GM18951 (cell line): ENCODE measurements around the gene EBF3.

Source experiments
- POLR2A ChIP-seq: IDR thresholded peaks from 4 replicates; pipeline ENCODE4 v1.6.1; 2011; ENCODE audit warnings: mild to moderate bottlenecking; ENCODE audit not compliant: insufficient read length, insufficient read depth; ENCODE audit errors: extremely low read depth
- in situ Hi-C: fragments of 300-500 bp; cut with MboI; formaldehyde crosslinking; loops from one replicate; pipeline ENCODE4 v1.12.0; 2022; ENCODE audit warnings: low sequenced_read_pairs, mixed read lengths, inconsistent platforms; ENCODE audit not compliant: unreplicated experiment

EBF3 gene

DNA sequence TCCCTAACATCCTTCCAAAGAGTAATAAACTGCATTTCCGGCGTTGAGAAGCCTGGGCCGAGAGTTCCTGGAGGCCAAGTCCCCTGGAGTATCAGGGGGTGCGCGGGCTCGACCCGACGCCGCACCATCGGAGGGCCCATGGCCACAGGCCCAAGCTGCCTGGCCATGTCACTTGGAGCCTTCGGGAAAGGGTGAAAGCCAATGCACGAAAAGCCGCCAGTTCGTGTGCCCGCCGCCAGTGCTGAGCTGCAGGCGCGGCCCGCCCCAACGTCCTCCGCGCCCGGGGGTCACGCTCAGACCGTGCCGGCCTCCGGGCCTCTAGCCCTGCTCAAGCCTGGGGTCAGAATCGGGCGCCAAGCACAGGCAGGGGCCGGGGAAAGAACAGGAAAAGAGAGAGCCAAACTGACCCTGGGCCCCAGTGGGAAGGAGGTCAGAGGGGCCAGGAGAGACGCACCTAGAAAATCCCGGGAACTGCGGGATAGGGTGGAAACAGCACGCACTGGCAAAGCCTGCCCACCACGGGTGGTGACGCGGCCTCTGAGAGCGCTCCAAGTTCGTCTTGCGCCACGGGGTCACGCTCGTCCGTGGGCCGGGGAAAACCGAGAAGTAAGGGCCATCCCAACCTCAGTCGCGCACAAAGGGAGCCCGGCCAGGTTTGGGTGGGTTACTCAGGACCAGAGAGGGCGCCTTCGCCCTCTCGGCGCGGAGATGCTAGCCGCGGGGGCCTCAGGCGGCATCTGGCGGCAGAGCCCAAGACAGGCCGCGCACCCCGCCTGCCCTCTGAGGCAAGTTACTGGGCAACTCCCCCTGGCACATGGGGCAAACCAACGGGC lies 4.2 kb upstream of the EBF3 start:
- in situ Hi-C loops = no loop called here
- no peak for TF ChIP-seq POLR2A

DNA sequence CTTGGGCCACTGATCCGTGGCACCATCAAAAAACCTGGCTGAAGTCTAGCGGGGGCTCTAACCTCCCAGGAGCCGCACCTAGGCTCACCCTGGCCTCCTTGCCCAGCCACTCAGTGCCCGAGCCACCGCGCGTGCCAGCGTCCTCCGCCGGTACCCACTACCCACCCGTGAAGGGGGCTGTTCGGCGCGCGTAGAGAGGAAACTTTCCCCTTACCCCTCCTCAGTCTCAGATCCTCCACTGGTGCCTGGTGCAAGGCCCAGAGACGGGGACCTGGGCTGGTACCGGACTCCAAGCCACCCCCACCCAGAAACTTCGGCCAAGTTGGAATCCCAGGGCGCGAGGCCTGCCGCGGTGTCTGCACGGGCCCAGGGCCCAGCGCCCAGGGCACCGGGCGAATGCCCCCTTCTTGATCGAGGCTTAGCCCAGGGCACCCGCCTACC lies 3.5 kb upstream of the EBF3 start:
- in situ Hi-C loops = no loop called here
- no peak for TF ChIP-seq POLR2A

DNA sequence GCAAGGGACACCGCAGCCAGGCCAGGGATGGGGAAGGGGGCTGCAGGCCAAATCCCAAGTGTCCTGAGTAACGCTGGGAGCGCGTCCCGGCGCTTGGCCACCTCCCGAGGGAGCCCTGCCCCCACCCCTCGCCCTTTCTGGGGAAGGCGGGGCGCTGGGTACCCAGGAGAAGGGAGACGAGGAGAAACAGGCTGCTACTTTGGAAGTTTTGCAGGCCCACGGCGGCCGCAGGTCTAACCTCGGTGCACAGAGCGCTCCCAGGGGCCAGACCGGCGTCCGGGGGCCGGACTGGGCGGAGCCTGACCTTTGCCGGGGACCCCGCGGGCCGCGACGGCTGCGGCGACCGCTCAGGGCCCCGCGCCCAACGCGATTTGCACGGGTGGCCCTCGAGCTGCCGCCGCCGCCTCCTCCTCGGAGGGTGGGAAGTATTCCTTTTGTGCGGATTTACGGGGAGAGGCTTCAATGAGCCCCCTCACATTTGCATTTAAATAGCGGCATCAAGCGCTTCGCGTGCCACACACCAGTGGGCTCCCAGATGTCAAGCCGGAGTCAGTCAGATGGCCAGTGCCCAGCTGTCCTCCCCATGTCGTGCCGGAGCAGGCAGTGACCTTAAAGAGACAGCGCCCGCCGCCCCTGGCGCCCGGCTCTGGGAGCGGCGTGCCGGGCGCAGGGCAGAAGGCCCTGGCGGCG lies 3.0 kb upstream of the EBF3 start:
- TF ChIP-seq POLR2A = no peak
- in situ Hi-C loops = no loop called here

DNA sequence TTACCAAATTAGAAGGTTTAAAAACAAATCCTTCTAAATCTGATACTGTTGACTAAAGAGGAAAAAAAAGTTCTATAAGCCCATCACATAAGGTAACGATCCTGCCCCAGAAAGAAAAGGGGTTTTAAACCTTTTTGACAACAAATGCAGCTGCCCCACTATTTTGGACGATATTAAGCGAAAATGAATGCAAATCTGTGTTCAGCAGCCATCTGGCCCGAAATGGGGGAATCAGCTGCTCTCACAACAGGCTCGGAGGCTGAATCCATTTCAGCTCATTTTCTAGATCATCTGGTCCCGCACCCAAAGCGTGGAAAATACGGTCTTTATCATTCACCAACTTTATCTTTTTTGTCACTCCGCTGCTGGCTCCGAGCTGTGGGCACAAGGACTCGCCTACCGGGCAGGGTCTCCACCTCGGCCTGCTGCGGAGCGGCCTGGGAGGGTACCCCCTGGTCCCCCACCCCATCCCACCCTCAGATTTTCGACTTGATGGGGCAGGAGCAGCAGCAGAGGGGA lies 2.4 kb upstream of the EBF3 start:
- in situ Hi-C loops = no loop called here
- no peak for TF ChIP-seq POLR2A

- no peak for TF ChIP-seq POLR2A
- in situ Hi-C loops = no loop called here
Measured at GRCh38 chr10:129965959-129966358, 1.9 kb upstream of the EBF3 start.

- no peak for TF ChIP-seq POLR2A
- in situ Hi-C loops = no loop called here
Measured at GRCh38 chr10:129965425-129965808, 1.3 kb upstream of the EBF3 start.

GRCh38 chr10:129964611-129965424 lies 744 bp upstream of the EBF3 start:
- no peak for TF ChIP-seq POLR2A
- in situ Hi-C loops = no loop called here

DNA sequence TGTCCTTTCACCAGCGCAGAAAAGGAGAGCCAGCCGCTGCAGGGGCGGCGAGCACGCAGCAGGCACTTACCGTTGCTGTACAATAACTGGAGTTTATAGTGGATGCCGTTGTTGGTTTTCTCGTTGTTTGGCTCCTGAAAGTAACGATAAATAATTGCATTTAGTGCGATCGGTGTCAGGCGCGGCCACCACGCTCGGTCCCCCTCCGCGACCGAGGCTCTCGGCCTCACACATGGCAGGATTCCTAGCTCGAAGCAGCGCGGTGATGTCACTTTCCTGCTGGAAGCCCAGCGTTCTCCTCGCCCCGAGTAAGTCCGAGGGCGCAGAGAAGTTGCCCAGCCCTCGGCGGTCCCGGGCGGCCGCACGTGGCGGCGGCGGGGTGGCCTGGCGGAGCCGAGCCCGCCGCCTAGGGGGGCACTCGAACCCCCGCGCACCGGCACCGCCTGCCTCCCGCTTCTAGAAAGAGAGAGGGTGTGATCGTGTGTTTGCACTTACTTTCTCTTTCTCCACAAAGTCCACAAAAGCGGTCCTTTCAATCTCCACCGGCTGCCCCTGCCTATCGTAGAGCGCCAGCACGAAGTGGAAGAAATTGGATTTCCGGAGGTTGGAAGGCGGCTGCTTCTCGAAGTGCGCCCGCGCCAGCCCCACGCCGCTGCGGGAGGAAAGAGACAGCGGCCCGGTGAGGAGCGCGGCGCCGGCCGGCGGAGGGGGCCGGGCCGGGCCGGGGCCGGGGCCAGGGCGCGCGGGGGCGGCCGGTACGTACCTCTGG lies 1.0 kb downstream of the EBF3 start:
- in situ Hi-C loops = no loop called here
- TF ChIP-seq POLR2A = no peak

DNA sequence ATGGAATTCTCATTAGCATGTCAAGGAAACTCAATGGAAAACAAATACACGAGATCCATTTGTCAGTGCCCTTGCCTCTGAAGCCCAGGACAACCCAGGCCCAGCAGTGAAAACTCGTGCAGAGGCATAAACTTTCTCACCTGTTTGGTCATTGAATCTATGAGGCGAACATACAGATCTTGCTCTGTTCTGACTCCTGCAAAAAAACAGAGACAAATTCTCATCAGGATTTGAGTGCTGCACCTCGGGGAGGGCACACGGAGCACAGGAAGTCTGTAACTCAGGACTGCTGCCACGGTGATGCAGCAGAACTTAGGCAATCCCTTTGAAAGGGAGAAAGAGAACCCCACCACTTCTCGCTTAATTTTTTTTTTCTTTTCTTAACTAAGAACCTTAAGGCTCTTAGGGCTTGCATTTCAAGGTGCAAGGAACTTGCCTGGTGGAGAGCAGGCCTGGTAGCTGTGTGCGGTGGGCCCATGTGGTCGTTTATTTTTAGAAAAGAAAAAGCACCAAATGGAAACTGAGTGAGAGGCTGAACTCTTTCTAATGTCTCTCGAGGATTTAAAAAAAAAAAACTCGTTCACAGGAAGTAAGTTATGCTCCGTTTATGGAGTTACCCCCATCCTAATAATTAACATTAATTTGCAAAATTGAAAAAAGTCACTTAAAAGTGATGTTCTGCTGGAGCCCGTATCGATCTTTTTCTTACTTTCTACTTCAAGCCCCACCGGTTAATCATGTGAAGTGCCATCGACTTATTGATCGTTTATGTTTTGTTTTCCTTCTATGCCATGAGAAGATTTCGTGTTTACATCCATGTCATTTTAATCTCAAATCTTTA lies 1.8 kb downstream of the EBF3 start:
- in situ Hi-C loops = no loop called here

GRCh38 chr10:129961157-129961701 lies 2.8 kb downstream of the EBF3 start:
- no peak for TF ChIP-seq POLR2A
- in situ Hi-C loops = no loop called here

More for the DNA sequence above, 1.8 kb downstream of the EBF3 start:
- TF ChIP-seq POLR2A = no peak

DNA sequence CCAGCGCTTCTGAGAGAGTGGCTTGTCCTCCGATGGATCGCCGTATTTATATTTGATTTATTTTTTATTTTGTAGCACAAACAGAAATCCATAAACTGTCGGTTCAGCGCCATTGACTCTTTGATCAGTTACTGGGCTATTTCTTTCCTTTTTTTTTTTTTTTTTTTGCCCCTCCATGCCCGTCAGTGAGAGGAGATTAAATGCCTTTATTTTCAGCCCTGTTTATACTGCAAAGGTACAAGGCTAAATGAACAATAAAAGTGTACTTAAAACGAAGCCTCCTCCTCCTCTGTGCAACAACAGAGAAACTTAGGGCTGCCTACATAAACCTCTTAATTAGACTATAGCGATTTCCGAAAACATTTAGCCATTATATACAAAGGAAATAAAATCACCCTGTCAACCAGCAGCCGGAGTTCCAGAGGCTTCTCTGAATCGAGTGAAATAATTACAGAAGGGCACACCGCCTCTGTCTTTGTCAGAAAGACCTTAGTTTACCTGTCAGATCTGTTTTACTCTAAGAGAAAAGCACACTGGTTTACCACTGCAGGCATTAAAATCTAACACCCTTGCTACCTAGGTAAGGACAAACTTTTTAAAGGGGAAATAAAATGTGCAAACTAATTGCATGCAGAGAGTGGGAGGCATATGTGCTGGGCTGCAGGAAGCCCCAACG lies 3.5 kb downstream of the EBF3 start:
- no peak for TF ChIP-seq POLR2A
- in situ Hi-C loops = no loop called here
